ENCODE data around the gene TSR3. TPM values are rescaled to one million over a fixed set of nuclear protein-coding genes. Genes with fewer than 3 reads are reported as not detected.

The TSR3 gene
- total and polyA plus RNA-seq, 2 of the 13 experiments (the other 11 are each of a cell fraction or from before 2014, with no cell fraction given) = 24.2 to 51.0 TPM

- ATAC-seq (no peak), DNase-seq (ENCODE audit: low spot score) (no peak), FAIRE-seq (no peak)
- peaks cover 30% of the 10 kb centered on the region for H3K4me1 ChIP-seq (ENCODE audit: insufficient read depth, low read length)
- peak overlapping the region in 1 of 3 experiments; percentile 91; a peak in 2 of 6 replicates for H3K4me3 ChIP-seq (replicated peaks in 1 of 3; ENCODE audit: insufficient read depth in 1 of 3, low read depth in 2 of 3, low read length in 3 of 3)
- in situ Hi-C loops (cut with HindIII; ENCODE audit: extremely low pct_ligation_motif_present, low pct_unique_long_range_greater_than_20kb) (no loop called here), intact Hi-C loops (cut with micrococcal nuclease; ENCODE audit: unreplicated experiment) (no loop called here)
- no peak overlapping the region for H3K9ac ChIP-seq (ENCODE audit: insufficient read depth, low read depth, low read length)
- H3K27ac ChIP-seq (ENCODE audit: extremely low read length, insufficient read depth, low read length) = no peak overlapping the region
- WGBS (ENCODE audit: low lambda C conversion rate) = 99% methylated on average over 14 of the region's 17 CpGs
- peaks cover 6 to 14% of the 10 kb centered on the region in 2 experiments; a peak in 4 of 5 replicates for H3K36me3 ChIP-seq (replicated peaks in 1 of 2; ENCODE audit: control insufficient read depth in 1 of 2, insufficient read depth in 2 of 2, low read length in 2 of 2)
- no peaks in the 10 kb centered on the region for H4K20me1 ChIP-seq (ENCODE audit: insufficient read depth, low read length)
- H3K4me2 ChIP-seq (ENCODE audit: low read depth, low read length) = peak overlapping the region; percentile 98; the same call in 1 of the 2 replicates
- ChIA-PET POLR2A (no interaction called here), CTCF (ENCODE audit: low intra/inter-chr PET ratio, low total read pairs) (no interaction called here)
- H3K27me3 ChIP-seq (ENCODE audit: control insufficient read depth in 1 of 2, insufficient read depth in 2 of 2, low read length in 2 of 2) = no peaks in the 10 kb centered on the region; a peak in 1 of 5 replicates
- H3K79me2 ChIP-seq (ENCODE audit: insufficient read depth, low read length) = peaks cover 42% of the 10 kb centered on the region
- H2AFZ ChIP-seq (ENCODE audit: low read length) = no peak overlapping the region
- no peaks in the 10 kb centered on the region for H3K9me3 ChIP-seq (ENCODE audit: low read length)
- BruUV-seq (replicated peaks) = no TSS peak
- TF ChIP-seq YEATS4 (CRISPR knock-in tag; IDR thresholded peaks at IDR 0.05; ENCODE audit: borderline replicate concordance) (no peak), ZNF761 (CRISPR knock-in tag; conservative IDR thresholded peaks at IDR 0.05) (no peak), ZBTB40 (IDR thresholded peaks at IDR 0.05) (no peak), ZBTB40 (CRISPR knock-in tag; IDR thresholded peaks at IDR 0.05) (no peak), ZNF782 (CRISPR knock-in tag; IDR thresholded peaks at IDR 0.05; ENCODE audit: borderline replicate concordance) (no peak), ZNF234 (CRISPR knock-in tag; conservative IDR thresholded peaks at IDR 0.05) (no peak), HBP1 (CRISPR knock-in tag; IDR thresholded peaks at IDR 0.05; ENCODE audit: low read depth) (no peak), ZNF879 (CRISPR knock-in tag; IDR thresholded peaks at IDR 0.05) (no peak), DBP (CRISPR knock-in tag; IDR thresholded peaks at IDR 0.05; ENCODE audit: not compliant biosample characterization) (no peak), KDM5A (IDR thresholded peaks at IDR 0.05; ENCODE audit: borderline replicate concordance, low read length) (no peak), ARNT (IDR thresholded peaks at IDR 0.05) (no peak), ZMYM2 (CRISPR knock-in tag; IDR thresholded peaks at IDR 0.05) (no peak)
- TF ChIP-seq, protein P1, sequence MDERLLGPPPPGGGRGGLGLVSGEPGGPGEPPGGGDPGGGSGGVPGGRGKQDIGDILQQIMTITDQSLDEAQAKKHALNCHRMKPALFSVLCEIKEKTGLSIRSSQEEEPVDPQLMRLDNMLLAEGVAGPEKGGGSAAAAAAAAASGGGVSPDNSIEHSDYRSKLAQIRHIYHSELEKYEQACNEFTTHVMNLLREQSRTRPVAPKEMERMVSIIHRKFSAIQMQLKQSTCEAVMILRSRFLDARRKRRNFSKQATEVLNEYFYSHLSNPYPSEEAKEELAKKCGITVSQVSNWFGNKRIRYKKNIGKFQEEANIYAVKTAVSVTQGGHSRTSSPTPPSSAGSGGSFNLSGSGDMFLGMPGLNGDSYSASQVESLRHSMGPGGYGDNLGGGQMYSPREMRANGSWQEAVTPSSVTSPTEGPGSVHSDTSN (CRISPR knock-in tag; IDR thresholded peaks at IDR 0.05) = no peak
Measured at GRCh38 chr16:1349951-1350350, 1.7 kb downstream of the TSR3 start.
